Measurements from ENCODE around the gene OR9A2. TPM values are rescaled to one million over a fixed set of nuclear protein-coding genes. Genes with fewer than 3 reads are reported as not detected.

The OR9A2 gene, protein sequence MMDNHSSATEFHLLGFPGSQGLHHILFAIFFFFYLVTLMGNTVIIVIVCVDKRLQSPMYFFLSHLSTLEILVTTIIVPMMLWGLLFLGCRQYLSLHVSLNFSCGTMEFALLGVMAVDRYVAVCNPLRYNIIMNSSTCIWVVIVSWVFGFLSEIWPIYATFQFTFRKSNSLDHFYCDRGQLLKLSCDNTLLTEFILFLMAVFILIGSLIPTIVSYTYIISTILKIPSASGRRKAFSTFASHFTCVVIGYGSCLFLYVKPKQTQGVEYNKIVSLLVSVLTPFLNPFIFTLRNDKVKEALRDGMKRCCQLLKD
- under 1 TPM in 1 of 9 donors, not detected in 8; 0.29 TPM for total RNA-seq
- not detected for polyA plus RNA-seq
- long read RNA-seq, donor 1 = 0 reads
- long read RNA-seq, donor 2 = 0 reads
- long read RNA-seq, donor 3 = 0 reads

DNA sequence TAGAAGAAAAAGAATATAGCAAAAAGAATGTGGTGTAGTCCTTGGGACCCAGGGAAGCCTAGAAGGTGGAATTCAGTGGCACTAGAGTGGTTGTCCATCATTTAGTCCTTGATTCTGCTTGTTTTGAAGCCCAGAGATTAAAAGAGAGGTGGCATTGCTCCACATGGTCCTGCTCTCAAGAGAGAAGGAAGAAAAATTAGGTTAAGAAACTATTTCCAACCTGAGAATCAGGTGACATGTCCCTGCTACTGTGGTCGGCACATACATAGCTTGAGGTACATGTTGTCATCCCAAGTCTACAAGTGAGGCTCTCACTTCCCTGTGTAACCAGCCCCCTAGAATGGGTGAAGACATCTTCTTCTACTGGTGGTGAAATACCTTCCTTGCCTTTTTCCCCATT is at the start of gene OR9A2:
Gene OR9A2, minus strand, starts transcription at position 101 of the 400 bp plus-strand sequence. Its CDS starts 0 bp downstream, at position 101.
- DNase-seq (no peak), ATAC-seq (no peak)
- no peaks in the 10 kb centered on the region for H3K36me3 ChIP-seq
- no peaks in the 10 kb centered on the region for H3K27me3 ChIP-seq
- H3K4me1 ChIP-seq = no peaks in the 10 kb centered on the region
- WGBS, 4 donors = 88 to 94% (median 90%) methylated on average over 1 of the region's 1 CpG
- no peak within 1 kb of the TSS for H3K27ac ChIP-seq
- H3K4me3 ChIP-seq = no peak within 1 kb of the TSS
- TF ChIP-seq POLR2A (IDR thresholded peaks at IDR 0.05) = no peak
- TF ChIP-seq, protein P1, sequence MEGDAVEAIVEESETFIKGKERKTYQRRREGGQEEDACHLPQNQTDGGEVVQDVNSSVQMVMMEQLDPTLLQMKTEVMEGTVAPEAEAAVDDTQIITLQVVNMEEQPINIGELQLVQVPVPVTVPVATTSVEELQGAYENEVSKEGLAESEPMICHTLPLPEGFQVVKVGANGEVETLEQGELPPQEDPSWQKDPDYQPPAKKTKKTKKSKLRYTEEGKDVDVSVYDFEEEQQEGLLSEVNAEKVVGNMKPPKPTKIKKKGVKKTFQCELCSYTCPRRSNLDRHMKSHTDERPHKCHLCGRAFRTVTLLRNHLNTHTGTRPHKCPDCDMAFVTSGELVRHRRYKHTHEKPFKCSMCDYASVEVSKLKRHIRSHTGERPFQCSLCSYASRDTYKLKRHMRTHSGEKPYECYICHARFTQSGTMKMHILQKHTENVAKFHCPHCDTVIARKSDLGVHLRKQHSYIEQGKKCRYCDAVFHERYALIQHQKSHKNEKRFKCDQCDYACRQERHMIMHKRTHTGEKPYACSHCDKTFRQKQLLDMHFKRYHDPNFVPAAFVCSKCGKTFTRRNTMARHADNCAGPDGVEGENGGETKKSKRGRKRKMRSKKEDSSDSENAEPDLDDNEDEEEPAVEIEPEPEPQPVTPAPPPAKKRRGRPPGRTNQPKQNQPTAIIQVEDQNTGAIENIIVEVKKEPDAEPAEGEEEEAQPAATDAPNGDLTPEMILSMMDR (IDR thresholded peaks at IDR 0.05) = no peak
- intact Hi-C loops (cut with DNase I) = no loop called here
- no peaks in the 10 kb centered on the region for H3K9me3 ChIP-seq

DNA sequence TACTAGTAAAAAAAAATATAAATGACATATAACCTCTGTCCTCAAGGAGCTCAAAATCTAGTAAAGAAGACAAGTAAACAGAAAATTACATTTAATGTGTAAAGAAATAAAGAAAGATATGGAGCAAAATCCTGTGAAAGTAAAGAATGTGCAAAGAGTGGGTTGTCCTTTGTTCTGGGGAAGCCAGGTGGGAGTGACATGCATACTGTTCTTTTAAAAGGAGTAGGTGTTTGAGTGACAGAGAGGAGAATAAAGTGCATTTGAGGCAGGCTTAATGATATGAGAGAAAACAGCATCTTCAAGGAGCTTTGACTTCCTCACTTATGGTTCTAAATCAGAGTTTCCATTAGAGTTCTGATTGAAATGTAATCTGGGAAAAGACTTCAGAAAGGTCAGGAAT is 47.2 kb upstream of the OR9A2 start:
- ATAC-seq (no peak), DNase-seq (no peak)
- no peaks in the 10 kb centered on the region for H3K4me1 ChIP-seq
- TF ChIP-seq, protein P1 (IDR thresholded peaks at IDR 0.05) = no peak
- TF ChIP-seq POLR2A (IDR thresholded peaks at IDR 0.05) = no peak
- peaks cover 0 to 9% (median 0%) of the 10 kb centered on the region in 12 donors for H3K9me3 ChIP-seq
- intact Hi-C loops (cut with DNase I) = loop anchor here in 1 of 10 donors (10.0 kb wide), 1 partner anchor 51 kb away; no protein-coding TSS in a partner anchor
- H3K36me3 ChIP-seq = no peaks in the 10 kb centered on the region
- H3K27ac ChIP-seq = no peak overlapping the region
- no peaks in the 10 kb centered on the region for H3K27me3 ChIP-seq
- no peak overlapping the region for H3K4me3 ChIP-seq

DNA sequence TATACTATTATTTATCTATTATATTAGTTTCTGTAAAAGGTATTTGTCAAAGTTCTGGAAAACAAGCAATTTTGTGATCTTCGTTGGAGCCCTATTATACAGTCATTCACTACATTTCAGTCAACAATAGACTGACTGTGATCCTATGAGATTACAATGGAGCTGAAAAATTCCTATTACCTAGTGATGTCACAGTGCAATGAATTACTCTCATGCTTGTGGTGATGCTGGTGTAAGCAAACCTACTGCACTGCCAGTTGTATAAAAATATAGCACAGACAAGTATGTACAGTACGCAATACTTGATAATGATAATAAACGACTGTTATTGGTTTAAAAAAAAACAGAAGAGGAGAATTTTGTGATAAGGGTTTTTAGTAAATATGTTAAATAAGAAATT is 46.6 kb upstream of the OR9A2 start:
- DNase-seq = no peak
- Histone ChIP-seq H3K4me3 (no peak overlapping the region), H3K27ac (no peak overlapping the region), H3K27me3 (no peaks in the 10 kb centered on the region), H3K36me3 (no peaks in the 10 kb centered on the region), H3K9me3 (peaks cover 0 to 3% (median 0%) of the 10 kb centered on the region in 12 donors), H3K4me1 (no peaks in the 10 kb centered on the region)
- ATAC-seq = no peak
- WGBS, 4 donors = 81 to 86% (median 83%) methylated on average over 3 of the region's 3 CpGs
- intact Hi-C loops (cut with DNase I) = loop anchor here in 1 of 10 donors (10.0 kb wide), 1 partner anchor 51 kb away; no protein-coding TSS in a partner anchor
- no peak for TF ChIP-seq POLR2A (IDR thresholded peaks at IDR 0.05)
- TF ChIP-seq, protein P1 (IDR thresholded peaks at IDR 0.05) = no peak

DNA sequence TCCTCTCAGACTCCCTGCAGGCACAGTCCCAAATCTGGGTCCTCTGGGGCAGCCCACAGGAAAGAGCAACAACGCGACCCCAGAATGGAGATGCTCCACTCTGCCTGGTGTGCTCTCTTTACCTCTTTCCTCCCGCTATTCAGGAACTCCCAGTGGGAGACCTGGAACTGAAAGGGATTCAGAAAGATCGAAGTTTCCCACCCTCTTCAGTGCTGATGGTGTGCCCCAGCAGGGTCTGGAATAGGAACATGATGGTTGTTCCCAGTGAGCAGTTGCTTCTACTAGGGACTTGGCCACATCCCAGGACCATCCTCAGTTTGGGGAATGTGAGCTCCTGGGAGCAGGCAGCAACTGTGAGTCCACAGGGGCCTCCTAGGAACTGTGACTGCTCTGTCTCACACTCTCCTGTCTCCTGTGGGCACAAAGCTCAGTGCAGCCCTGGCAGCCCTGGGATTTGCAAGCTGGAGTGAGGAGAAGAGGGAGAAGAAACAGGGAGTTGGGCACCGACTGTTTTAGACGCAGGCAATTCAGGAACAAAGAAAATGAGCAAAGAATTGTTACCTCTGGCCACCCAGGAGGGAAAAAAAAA is 43.1 kb upstream of the OR9A2 start:
- ATAC-seq = peak in 1 of 4 donors; percentile 28
- Histone ChIP-seq H3K27ac (no peak overlapping the region), H3K36me3 (no peaks in the 10 kb centered on the region), H3K9me3 (peaks cover 0 to 3% (median 0%) of the 10 kb centered on the region in 12 donors), H3K27me3 (no peaks in the 10 kb centered on the region), H3K4me1 (no peaks in the 10 kb centered on the region), H3K4me3 (no peak overlapping the region)
- TF ChIP-seq POLR2A (IDR thresholded peaks at IDR 0.05) = no peak
- TF ChIP-seq, protein P1 (IDR thresholded peaks at IDR 0.05) = no peak
- intact Hi-C loops (cut with DNase I) = loop anchor here in 1 of 10 donors (10.0 kb wide), 1 partner anchor 55 kb away; no protein-coding TSS in a partner anchor
- no peak for DNase-seq
- WGBS, 4 donors = 50 to 54% (median 51%) methylated on average over 6 of the region's 6 CpGs

Data from heart left ventricle (tissue), 16 donors.